BE2C (cell line): Measurements from ENCODE around the gene MIR17HG.
"Not testable (repeated sequence)": the region's sequence is repeated elsewhere in the genome, so short reads cannot be mapped to it uniquely, and the experiment has no call there.

Experiments used
- DNase-seq: peaks from one replicate; pipeline ENCODE4 v3.0.0-alpha.2; 2020
- H3K27me3 ChIP-seq: fragments of 250-450 bp; sonication (Bioruptor Pico); 2 replicates; pipeline ENCODE4 v1.5.1; 2020; ENCODE audit warnings: mild to moderate bottlenecking
- H3K36me3 ChIP-seq: fragments of 250-450 bp; sonication (Bioruptor Pico); 2 replicates; pipeline ENCODE4 v1.5.1; 2020; ENCODE audit warnings: mild to moderate bottlenecking
- H3K4me1 ChIP-seq: fragments of 250-450 bp; sonication (Bioruptor Pico); 2 replicates; pipeline ENCODE4 v1.5.1; 2020
- H3K4me3 ChIP-seq: 2 replicates; pipeline ENCODE4 v1.5.1; 2011; ENCODE audit warnings: low read depth, low read length
- H3K9me3 ChIP-seq: fragments of 250-450 bp; sonication (Bioruptor Pico); 2 replicates; pipeline ENCODE4 v1.5.1; 2020
- CTCF ChIP-seq: IDR thresholded peaks from 2 replicates; pipeline ENCODE4 v1.5.1; 2012; ENCODE audit warnings: mild to moderate bottlenecking, low read depth, low read length

Gene MIR17HG

GRCh38 chr13:91314888-91315287, 32.6 kb upstream of the MIR17HG start:
- Histone ChIP-seq H3K4me1 (no peaks in the 10 kb centered on the region), H3K4me3 (no peak overlapping the region), H3K27me3 (peaks cover 48% of the 10 kb centered on the region), H3K36me3 (no peaks in the 10 kb centered on the region), H3K9me3 (no peaks in the 10 kb centered on the region)
- no peak for TF ChIP-seq CTCF
- DNase-seq: no peak

GRCh38 chr13:91318886-91319285, 28.6 kb upstream of the MIR17HG start:
- no peak for TF ChIP-seq CTCF
- Histone ChIP-seq H3K4me1 (no peaks in the 10 kb centered on the region), H3K27me3 (peaks cover 42% of the 10 kb centered on the region), H3K4me3 (no peak overlapping the region), H3K9me3 (no peaks in the 10 kb centered on the region), H3K36me3 (no peaks in the 10 kb centered on the region)
- DNase-seq: no peak

GRCh38 chr13:91319996-91320395, 27.5 kb upstream of the MIR17HG start:
- Histone ChIP-seq H3K36me3 (no peaks in the 10 kb centered on the region), H3K4me3 (no peak overlapping the region), H3K27me3 (peaks cover 31% of the 10 kb centered on the region), H3K9me3 (no peaks in the 10 kb centered on the region), H3K4me1 (no peaks in the 10 kb centered on the region)
- no peak for DNase-seq
- no peak for TF ChIP-seq CTCF

- H3K4me3 ChIP-seq, DNase-seq, H3K9me3 ChIP-seq, H3K4me1 ChIP-seq, H3K36me3 ChIP-seq: not testable (repeated sequence)
- H3K27me3 ChIP-seq: peaks cover 25% of the 10 kb centered on the region
Measured at GRCh38 chr13:91320990-91321389, 26.5 kb upstream of the MIR17HG start.

GRCh38 chr13:91323349-91323748, 24.1 kb upstream of the MIR17HG start:
- Histone ChIP-seq H3K9me3 (no peaks in the 10 kb centered on the region), H3K36me3 (no peaks in the 10 kb centered on the region), H3K4me3 (no peak overlapping the region), H3K27me3 (peaks cover 25% of the 10 kb centered on the region), H3K4me1 (no peaks in the 10 kb centered on the region)
- TF ChIP-seq CTCF: no peak
- no peak for DNase-seq

GRCh38 chr13:91326146-91326545, 21.3 kb upstream of the MIR17HG start:
- Histone ChIP-seq H3K4me1 (no peaks in the 10 kb centered on the region), H3K9me3 (no peaks in the 10 kb centered on the region), H3K4me3 (no peak overlapping the region), H3K36me3 (no peaks in the 10 kb centered on the region), H3K27me3 (peaks cover 17% of the 10 kb centered on the region)
- DNase-seq: no peak
- TF ChIP-seq CTCF: no peak

- H3K36me3 ChIP-seq: no peaks in the 10 kb centered on the region
- no peak for DNase-seq
- H3K4me3 ChIP-seq: no peak overlapping the region
- no peaks in the 10 kb centered on the region for H3K9me3 ChIP-seq
- H3K27me3 ChIP-seq: peaks cover 17% of the 10 kb centered on the region
- TF ChIP-seq CTCF: no peak
- H3K4me1 ChIP-seq: no peaks in the 10 kb centered on the region
Measured at GRCh38 chr13:91328726-91329125, 18.8 kb upstream of the MIR17HG start.
